ENCODE data around the gene SUPT20HL1.

Gene SUPT20HL1

DNA sequence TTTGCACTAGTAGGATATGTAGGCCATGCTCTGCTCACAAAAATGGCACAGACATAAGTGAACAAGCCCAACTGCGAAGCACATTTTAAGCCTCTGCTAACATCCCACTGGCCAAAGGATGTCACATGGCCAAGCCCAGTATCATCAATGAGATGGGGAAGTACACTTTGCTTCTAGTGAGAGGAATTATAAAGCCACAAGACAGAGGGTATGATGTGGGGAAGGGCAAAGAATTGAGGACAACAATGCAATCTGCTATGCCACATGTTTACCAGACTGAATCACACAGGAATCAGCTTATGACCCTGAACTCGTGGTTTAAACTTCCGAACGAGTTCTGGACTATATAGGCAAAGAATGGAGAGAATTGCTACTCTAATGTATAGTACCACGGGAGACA lies 39.1 kb downstream of the SUPT20HL1 start:
- no peak for DNase-seq (ENCODE audit: low read depth)
- TF ChIP-seq, protein P1, sequence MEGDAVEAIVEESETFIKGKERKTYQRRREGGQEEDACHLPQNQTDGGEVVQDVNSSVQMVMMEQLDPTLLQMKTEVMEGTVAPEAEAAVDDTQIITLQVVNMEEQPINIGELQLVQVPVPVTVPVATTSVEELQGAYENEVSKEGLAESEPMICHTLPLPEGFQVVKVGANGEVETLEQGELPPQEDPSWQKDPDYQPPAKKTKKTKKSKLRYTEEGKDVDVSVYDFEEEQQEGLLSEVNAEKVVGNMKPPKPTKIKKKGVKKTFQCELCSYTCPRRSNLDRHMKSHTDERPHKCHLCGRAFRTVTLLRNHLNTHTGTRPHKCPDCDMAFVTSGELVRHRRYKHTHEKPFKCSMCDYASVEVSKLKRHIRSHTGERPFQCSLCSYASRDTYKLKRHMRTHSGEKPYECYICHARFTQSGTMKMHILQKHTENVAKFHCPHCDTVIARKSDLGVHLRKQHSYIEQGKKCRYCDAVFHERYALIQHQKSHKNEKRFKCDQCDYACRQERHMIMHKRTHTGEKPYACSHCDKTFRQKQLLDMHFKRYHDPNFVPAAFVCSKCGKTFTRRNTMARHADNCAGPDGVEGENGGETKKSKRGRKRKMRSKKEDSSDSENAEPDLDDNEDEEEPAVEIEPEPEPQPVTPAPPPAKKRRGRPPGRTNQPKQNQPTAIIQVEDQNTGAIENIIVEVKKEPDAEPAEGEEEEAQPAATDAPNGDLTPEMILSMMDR (conservative IDR thresholded peaks at IDR 0.05; ENCODE audit: low read depth, low read length): no peak
- H3K4me3 ChIP-seq (ENCODE audit: low read depth, low read length): no peak overlapping the region

DNA sequence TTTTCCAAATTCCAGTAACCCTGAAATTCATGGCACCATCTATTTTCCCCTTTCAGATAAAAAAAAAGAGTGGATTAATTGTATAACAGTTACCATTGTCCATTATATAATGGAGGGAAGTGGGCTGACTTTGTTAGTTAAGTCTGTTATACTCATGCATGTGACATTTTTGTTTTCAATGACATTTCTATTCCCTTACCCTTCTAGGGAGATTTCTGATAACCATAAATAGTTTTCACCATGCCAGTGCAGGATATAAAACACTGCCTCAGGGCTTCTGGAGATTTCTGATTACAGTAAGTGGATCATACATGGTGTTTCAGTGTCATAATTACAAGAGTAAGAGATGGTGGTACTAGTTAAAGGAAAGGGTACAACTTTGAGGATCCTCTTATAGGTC lies 45.5 kb downstream of the SUPT20HL1 start:
- no peak for DNase-seq (ENCODE audit: low read depth)
- H3K4me3 ChIP-seq (ENCODE audit: low read depth, low read length): no peak overlapping the region
- TF ChIP-seq, protein P1 (conservative IDR thresholded peaks at IDR 0.05; ENCODE audit: low read depth, low read length): no peak
